NT2/D1 (cell line): ENCODE results near the gene ZFPL1.

Experiments
- YY1 ChIP-seq: IDR thresholded peaks from 2 replicates; pipeline ENCODE4 v1.6.1; 2011; ENCODE audit not compliant: insufficient read length, insufficient read depth
- ZNF274 ChIP-seq: IDR thresholded peaks from 2 replicates; pipeline ENCODE4 v1.6.1; 2011; ENCODE audit warnings: mild to moderate bottlenecking, low read depth, low read length

GRCh38 chr11:65104628-65105027, 20.6 kb downstream of the ZFPL1 start:
- TF ChIP-seq YY1 (no peak), ZNF274 (no peak)
